ENCODE results near the gene ATG10.
"Not testable (repeated sequence)": the region's sequence is repeated elsewhere in the genome, so short reads cannot be mapped to it uniquely, and the experiment has no call there.

ATG10 gene

DNA sequence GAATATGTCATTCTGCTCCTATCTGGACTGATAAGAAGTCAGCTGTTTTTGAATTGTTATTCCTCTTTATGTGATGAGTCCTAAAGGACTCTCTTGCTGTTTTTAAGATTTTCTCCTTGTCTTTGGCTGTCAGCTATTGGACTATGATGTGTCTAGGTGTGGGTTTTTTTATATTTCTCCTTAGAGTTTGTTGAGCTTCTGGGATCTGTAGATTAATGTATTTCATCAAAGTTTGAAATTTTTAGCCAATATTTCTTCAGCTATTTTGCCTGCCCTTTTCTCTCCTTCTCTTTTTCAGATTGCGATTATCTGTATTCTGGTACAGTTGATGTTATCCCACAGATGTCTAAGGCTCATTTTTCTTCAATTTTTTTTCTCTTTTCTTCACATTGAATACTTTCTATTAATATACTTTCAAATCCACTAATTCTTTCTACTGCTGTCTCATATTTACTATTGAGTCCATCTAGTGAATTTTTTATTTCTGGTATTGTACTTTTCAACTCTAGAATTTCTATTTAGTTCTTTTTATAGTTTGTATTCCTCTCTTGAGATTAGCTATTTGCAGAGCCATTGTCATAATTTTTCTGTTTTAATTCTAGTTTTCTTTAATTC, 275.2 kb downstream of the ATG10 start:
- TF ChIP-seq, protein P1, sequence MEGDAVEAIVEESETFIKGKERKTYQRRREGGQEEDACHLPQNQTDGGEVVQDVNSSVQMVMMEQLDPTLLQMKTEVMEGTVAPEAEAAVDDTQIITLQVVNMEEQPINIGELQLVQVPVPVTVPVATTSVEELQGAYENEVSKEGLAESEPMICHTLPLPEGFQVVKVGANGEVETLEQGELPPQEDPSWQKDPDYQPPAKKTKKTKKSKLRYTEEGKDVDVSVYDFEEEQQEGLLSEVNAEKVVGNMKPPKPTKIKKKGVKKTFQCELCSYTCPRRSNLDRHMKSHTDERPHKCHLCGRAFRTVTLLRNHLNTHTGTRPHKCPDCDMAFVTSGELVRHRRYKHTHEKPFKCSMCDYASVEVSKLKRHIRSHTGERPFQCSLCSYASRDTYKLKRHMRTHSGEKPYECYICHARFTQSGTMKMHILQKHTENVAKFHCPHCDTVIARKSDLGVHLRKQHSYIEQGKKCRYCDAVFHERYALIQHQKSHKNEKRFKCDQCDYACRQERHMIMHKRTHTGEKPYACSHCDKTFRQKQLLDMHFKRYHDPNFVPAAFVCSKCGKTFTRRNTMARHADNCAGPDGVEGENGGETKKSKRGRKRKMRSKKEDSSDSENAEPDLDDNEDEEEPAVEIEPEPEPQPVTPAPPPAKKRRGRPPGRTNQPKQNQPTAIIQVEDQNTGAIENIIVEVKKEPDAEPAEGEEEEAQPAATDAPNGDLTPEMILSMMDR (IDR thresholded peaks at IDR 0.05; ENCODE audit: insufficient read depth, low read depth, low read length, missing control alignments) = no peak
- no peak for DNase-seq (ENCODE audit: low read depth)
- no peak overlapping the region for H3K4me3 ChIP-seq (ENCODE audit: low read length)

DNA sequence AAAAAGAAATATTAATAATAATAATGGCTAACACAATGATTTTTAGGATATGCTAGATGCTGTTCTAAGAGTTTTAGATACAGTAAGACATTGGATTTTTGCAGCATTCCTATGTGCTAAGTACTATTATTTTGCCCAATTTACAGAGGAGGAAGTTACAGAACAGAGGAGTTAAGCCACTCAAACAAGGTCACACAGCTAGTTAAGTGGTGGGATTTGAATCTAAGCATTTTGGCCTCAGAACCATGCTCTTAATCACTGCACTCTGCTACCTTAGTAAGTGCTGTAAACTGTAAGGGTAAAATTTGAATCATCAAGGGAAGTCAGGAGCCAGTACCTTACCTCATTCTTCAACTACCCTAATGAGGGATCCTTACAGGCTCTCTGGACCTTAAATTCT, 280.9 kb downstream of the ATG10 start:
- TF ChIP-seq, protein P1 (IDR thresholded peaks at IDR 0.05; ENCODE audit: insufficient read depth, low read depth, low read length, missing control alignments) = no peak
- H3K4me3 ChIP-seq (ENCODE audit: low read length) = no peak overlapping the region
- no peak for DNase-seq (ENCODE audit: low read depth)

DNA sequence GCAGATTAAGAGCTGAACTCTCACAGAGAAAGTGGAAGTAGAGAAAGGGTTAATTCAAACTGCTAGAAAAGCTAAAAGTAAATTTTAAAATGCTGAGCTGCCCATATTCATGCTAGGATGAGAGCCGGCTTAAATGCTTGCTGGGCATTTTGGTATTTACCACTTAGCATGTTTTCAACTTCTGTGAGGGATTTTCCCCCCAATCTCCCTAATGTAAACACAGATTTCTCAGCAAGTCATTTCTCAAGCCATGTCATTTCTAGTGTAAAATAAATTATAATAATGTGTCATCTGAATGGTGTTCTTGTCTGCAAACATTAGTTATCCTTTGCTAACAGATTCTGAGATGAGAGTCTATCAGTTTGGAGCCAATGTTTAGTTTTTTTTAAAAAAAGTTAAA, 284.0 kb downstream of the ATG10 start:
- TF ChIP-seq, protein P1 (IDR thresholded peaks at IDR 0.05; ENCODE audit: insufficient read depth, low read depth, low read length, missing control alignments) = no peak
- DNase-seq (ENCODE audit: low read depth) = no peak
- no peak overlapping the region for H3K4me3 ChIP-seq (ENCODE audit: low read length)

DNA sequence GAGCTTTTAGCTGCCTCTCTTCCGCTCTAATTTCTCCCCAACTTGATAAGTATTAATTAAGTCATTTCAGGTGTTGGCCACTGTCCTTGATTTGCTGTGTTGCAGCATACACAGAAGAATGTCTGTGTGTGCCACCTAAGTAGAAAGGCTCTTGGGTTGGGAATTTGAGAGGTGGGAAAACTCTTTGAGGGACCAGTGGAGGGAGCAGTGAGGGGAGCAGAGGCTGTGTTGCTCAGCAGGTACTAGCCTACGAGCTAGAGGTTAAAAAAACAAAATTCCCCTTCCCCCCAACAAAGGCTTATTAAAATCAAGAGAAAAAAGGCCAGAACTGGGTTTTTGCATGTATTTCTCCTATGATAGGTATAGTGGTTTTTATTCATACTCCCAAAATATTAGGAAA, 285.4 kb downstream of the ATG10 start:
- DNase-seq (ENCODE audit: low read depth) = no peak
- TF ChIP-seq, protein P1 (IDR thresholded peaks at IDR 0.05; ENCODE audit: insufficient read depth, low read depth, low read length, missing control alignments) = no peak
- no peak overlapping the region for H3K4me3 ChIP-seq (ENCODE audit: low read length)

DNA sequence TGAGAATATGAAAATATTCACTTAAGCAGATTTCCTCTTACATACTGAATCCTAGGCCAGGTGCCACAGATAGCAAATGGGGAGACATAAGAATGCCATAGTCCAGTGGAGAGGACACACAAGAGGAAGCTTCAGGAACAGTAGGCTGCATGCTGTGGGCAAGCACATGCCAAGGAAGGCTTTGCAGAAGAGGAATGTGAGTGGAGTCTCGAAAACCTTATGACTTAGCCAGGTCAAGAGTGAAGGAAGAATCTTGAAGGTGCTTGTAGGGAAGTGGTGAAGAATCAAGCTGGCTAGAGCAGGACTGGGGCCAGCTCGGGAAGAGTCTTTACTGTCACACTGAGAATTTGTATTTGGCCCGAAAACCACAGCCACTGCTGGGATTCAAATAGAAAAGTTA, 285.9 kb downstream of the ATG10 start:
- no peak overlapping the region for H3K4me3 ChIP-seq (ENCODE audit: low read length)
- DNase-seq (ENCODE audit: low read depth) = no peak
- TF ChIP-seq, protein P1 (IDR thresholded peaks at IDR 0.05; ENCODE audit: insufficient read depth, low read depth, low read length, missing control alignments) = no peak

DNA sequence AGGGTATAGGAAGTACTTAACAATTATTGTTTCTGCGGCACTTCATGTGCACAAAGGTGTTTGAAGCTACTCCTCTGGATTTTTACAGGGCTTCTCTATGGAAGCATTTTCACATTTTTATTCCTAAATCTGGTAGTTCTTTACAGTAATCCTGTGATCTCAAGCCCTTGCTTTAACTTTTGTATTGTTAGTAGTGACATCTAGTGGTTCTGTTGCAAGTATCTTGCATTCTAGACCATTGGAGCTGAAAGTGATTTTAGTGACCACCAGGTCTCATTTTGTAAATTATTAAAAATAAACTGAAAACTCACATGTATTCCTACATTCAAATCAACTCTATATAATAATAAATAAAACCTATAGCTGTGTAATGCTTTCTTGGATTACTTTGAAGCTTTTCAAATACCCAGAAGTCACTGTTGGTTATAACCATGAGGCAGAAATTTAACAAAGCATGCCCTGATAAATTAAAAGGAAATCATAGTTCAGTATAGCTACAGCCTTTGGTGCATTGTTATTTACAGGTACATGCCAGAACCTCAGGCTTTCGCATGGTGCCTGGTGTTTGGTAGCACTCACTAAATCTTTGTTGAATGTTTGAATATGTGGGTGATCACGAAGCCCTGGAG, 287.5 kb downstream of the ATG10 start:
- H3K4me3 ChIP-seq (ENCODE audit: low read length) = no peak overlapping the region
- peak; percentile 29 for DNase-seq (ENCODE audit: low read depth)
- TF ChIP-seq, protein P1 (IDR thresholded peaks at IDR 0.05; ENCODE audit: insufficient read depth, low read depth, low read length, missing control alignments) = peak; percentile 36

DNA sequence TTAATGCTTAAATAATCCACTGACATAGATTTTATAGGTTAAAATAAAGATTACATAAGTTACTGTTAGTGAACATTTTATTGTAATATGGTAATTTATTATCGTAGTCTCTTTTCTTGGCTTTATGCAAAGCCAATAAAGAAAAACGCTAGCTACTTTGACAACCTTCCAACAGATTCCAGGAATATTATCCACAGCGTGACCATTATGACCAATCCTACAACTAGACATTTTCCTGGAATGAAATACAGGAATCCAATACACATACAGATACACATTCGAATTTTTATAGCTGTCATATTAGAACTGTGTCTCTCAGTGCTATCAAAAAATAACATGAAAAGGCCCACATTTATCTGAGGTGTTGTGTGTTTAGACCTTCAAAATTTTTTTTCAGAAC, 293.2 kb downstream of the ATG10 start:
- TF ChIP-seq, protein P1 (IDR thresholded peaks at IDR 0.05; ENCODE audit: insufficient read depth, low read depth, low read length, missing control alignments) = no peak
- H3K4me3 ChIP-seq (ENCODE audit: low read length) = no peak overlapping the region
- no peak for DNase-seq (ENCODE audit: low read depth)

DNA sequence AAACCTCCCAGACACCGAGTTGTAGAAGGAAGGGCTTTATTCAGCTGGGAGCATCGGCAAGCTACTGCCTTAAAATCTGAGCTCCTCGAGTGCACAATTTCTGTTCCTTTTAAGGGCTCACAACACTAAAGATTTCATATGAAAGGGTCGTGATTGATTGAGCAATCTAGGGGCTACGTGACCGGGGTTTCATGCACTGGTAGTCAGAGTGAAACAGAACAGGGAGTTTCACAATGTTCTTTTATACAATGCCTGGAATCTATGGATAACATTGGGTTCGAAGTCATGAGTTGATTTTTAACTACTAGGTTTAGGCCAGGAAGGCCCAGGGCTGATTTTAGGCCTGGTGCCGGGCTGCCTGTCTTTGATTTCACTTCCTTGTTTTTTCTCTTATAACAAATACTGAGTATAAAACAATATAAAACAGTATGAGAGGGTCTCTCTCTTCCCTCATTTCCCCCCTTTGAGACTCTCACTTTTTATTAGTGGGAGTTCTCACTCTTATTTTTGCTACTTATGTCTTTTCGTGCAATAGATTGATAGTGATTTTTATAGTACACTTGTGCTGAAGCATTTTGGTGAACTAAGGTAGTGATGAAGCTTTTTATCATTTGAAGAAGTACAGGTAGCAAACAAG, 295.6 kb downstream of the ATG10 start:
- not testable (repeated sequence) for H3K4me3 ChIP-seq (ENCODE audit: low read length); DNase-seq (ENCODE audit: low read depth)

DNA sequence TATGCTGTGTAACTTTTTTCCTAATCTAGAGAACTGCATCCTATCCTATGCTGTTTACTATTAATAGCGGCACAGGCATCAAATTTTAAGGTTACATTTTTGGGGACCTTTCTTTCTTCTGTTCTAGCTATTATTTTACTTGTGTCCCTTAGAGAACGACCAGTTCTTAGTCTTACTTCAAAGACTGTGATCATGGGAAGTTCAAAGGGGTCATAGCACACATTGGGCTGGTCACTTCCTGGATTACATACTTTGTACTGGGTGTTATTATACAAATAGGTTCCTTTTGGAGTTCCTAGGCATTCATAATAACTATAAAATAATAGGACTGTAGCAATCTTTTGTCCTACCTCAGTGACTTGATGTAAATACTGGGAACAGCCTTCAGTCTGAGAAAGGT, 297.5 kb downstream of the ATG10 start:
- not testable (repeated sequence) for DNase-seq (ENCODE audit: low read depth); H3K4me3 ChIP-seq (ENCODE audit: low read length)

All from epithelial cell of esophagus (primary cell).